HCT116 (cell line): ENCODE results near the gene SCARF2. TPM values are rescaled to one million over a fixed set of nuclear protein-coding genes. Genes with fewer than 3 reads are reported as not detected.

Experiments
- ATAC-seq: fragments of 200-7000 bp; cut with Tn5 transposase; 2 replicates; pipeline ENCODE4 v1.9.1; 2020; ENCODE audit warnings: mild to moderate bottlenecking, moderate library complexity
- BruUV-seq: library from RNA; stranded (reverse); fragments of 400-500 nt; replicated peaks from 2 replicates; lab custom pipeline; 2021; lab: Mats Ljungman, UMichigan
- CTCF ChIA-PET: fragments of 300-600 bp; sonication (Branson Sonifier 250); formaldehyde crosslinking; loops from one replicate; lab custom pipeline; 2021; ENCODE audit warnings: antibody characterized with exemption; lab: Charles Lee
- POLR2A ChIA-PET: fragments of 300-600, 350-600 bp; sonication (Branson Sonifier 250); formaldehyde crosslinking; loops from one replicate; lab custom pipeline; 2021; ENCODE audit warnings: antibody characterized with exemption; lab: Charles Lee
- RAD21 ChIA-PET, 2 experiments: fragments of 300-600 bp; sonication (Branson Sonifier 250); formaldehyde crosslinking; loops; one replicate each; lab custom pipeline; 2023; ENCODE audit warnings: low total read pairs in 2 of 2; ENCODE audit not compliant: uncharacterized antibody in 2 of 2, unreplicated experiment in 2 of 2, low non-redundant PET in 1 of 2; lab: Charles Lee
- DNase-seq: peaks from one replicate; pipeline ENCODE4 v3.0.0-alpha.2; 2010; ENCODE audit warnings: low read depth, low spot score
- H2AFZ ChIP-seq: fragments of 200-600 bp; shearing (Covaris generic), sonication (generic); 2 replicates; pipeline ENCODE4 v1.6.1; 2017; ENCODE audit warnings: low read depth, mixed run types, mixed read lengths, antibody characterized with exemption, low read length; ENCODE audit not compliant: poor library complexity, severe bottlenecking
- H3K27ac ChIP-seq: 2 replicates; pipeline ENCODE4 v1.5.1; 2012; ENCODE audit warnings: low read depth, low read length
- H3K27me3 ChIP-seq: fragments of 200-600 bp; sonication (generic); 2 replicates; pipeline ENCODE4 v1.6.1; 2016; ENCODE audit warnings: mixed run types, low read length, mixed read lengths; ENCODE audit not compliant: insufficient read depth
- H3K36me3 ChIP-seq, 2 experiments: fragments of 200-500 bp in 1 of 2; fragments of 200-600 bp in 1 of 2; sonication (Bioruptor generic) in 1 of 2; sonication (generic) in 1 of 2; 2 replicates each; pipeline versions ENCODE4 v1.5.1 to v1.6.1; 2014 to 2016; ENCODE audit warnings: low read length in 2 of 2, inconsistent platforms in 1 of 2, mixed read lengths in 1 of 2, mixed run types in 1 of 2; ENCODE audit not compliant: insufficient read depth in 2 of 2, control insufficient read depth in 1 of 2
- H3K4me1 ChIP-seq, 2 experiments: fragments of 200-600 bp in 1 of 2; sonication (generic) in 1 of 2; 2 replicates each; pipeline versions ENCODE4 v1.5.1 to v1.6.1; 2012 to 2017; ENCODE audit warnings: low read length in 2 of 2, inconsistent platforms in 1 of 2, mild to moderate bottlenecking in 1 of 2, mixed read lengths in 1 of 2, mixed run types in 1 of 2, moderate library complexity in 1 of 2; ENCODE audit not compliant: insufficient read depth in 2 of 2, control insufficient read depth in 1 of 2
- H3K4me2 ChIP-seq: fragments of 200-600 bp; sonication (generic); 2 replicates; pipeline ENCODE4 v1.6.1; 2017; ENCODE audit warnings: mixed run types, low read length, mixed read lengths
- H3K4me3 ChIP-seq, 2 experiments: fragments of 200-600 bp in 1 of 2; sonication (generic) in 1 of 2; replicated peaks in 1 of 2; 2 replicates each; pipeline ENCODE4 v1.5.1; 2011 to 2016; ENCODE audit warnings: low read length in 2 of 2, control low read depth in 1 of 2, low read depth in 1 of 2, mild to moderate bottlenecking in 1 of 2, mixed read lengths in 1 of 2, mixed run types in 1 of 2
- H3K79me2 ChIP-seq: fragments of 200-600 bp; sonication (generic); 2 replicates; pipeline ENCODE4 v1.6.1; 2017; ENCODE audit warnings: mild to moderate bottlenecking, mixed run types, low read length, moderate library complexity, mixed read lengths; ENCODE audit not compliant: insufficient read depth
- H3K9ac ChIP-seq: fragments of 200-600 bp; sonication (generic); 2 replicates; pipeline ENCODE4 v1.6.1; 2016; ENCODE audit warnings: low read length, mixed read lengths
- H3K9me2 ChIP-seq: fragments of 200-600 bp; sonication (generic), shearing (Covaris generic); 2 replicates; pipeline ENCODE4 v1.6.1; 2017; ENCODE audit warnings: mixed run types, mild to moderate bottlenecking, moderate library complexity; ENCODE audit not compliant: insufficient read depth
- H3K9me3 ChIP-seq, 2 experiments: fragments of 200-500 bp in 1 of 2; fragments of 200-600 bp in 1 of 2; sonication (Bioruptor generic) in 1 of 2; sonication (generic) in 1 of 2; 2 replicates each; pipeline ENCODE4 v1.6.1; 2014 to 2017; ENCODE audit warnings: low read length in 2 of 2, mixed read lengths in 2 of 2, inconsistent platforms in 1 of 2, low read depth in 1 of 2, mild to moderate bottlenecking in 1 of 2, mixed run types in 1 of 2, moderate library complexity in 1 of 2; ENCODE audit not compliant: control insufficient read depth in 1 of 2, insufficient read depth in 1 of 2
- H4K20me1 ChIP-seq: fragments of 200-600 bp; sonication (generic), shearing (Covaris generic); 2 replicates; pipeline ENCODE4 v1.6.1; 2017; ENCODE audit warnings: mixed run types, mild to moderate bottlenecking, moderate library complexity; ENCODE audit not compliant: insufficient read depth
- CEBPB ChIP-seq: IDR thresholded peaks from 2 replicates; pipeline ENCODE4 v1.6.1; 2012; ENCODE audit warnings: low read depth
- POLR2AphosphoS5 ChIP-seq: IDR thresholded peaks from 2 replicates; pipeline ENCODE4 v1.6.1; 2011; ENCODE audit warnings: mild to moderate bottlenecking, low read depth, low read length, moderate library complexity
- SRF ChIP-seq: IDR thresholded peaks from 2 replicates; pipeline ENCODE4 v1.6.1; 2012; ENCODE audit warnings: low read depth
- ZNF274 ChIP-seq: fragments of 200-500 bp; sonication (Bioruptor generic); IDR thresholded peaks from 2 replicates; pipeline ENCODE4 v1.6.1; 2014; ENCODE audit warnings: mild to moderate bottlenecking, low read depth, low read length, inconsistent platforms
- intact Hi-C: fragments of 100-400 bp; cut with micrococcal nuclease; formaldehyde crosslinking; loops from 2 replicates; pipeline ENCODE4 v1.10.0; 2022
- total RNA-seq: library from RNA; stranded (reverse); gene quantifications from one replicate; pipeline ENCODE4 v1.2.1, GENCODE V29; 2021; ENCODE audit not compliant: unreplicated experiment

SCARF2 gene
- total RNA-seq, 1 experiment from 2014 or later, result 2.5 TPM

DNA sequence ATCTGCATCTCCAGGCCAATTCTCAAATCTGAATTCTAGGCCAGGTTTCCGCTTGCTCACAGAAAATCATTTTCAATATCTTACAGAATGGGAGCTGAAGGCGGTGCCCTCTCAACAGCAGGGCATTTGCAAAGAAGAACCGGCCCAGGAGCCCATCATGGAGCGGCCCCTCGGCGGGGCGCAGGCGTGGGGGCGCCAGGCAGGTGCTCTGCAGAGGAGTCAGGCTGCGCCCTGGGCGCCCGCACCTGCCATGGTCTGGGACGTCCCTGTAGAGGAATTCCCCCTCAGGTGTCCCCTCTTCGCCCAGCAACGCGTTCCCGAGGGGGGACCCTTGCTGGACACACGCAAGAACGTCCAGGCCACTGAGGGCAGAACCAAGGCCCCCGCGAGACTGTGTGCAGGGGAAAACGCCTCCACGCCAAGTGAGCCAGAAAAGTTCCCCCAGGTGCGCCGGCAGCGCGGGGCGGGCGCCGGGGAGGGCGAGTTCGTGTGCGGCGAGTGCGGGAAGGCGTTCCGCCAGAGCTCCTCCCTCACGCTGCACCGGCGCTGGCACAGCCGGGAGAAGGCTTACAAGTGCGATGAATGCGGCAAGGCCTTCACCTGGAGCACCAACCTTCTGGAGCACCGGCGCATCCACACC lies 32.2 kb downstream of the SCARF2 start:
- Histone ChIP-seq H3K27ac (no peak overlapping the region), H4K20me1 (no peaks in the 10 kb centered on the region), H3K9me3 (no peaks in the 10 kb centered on the region), H3K27me3 (no peaks in the 10 kb centered on the region)
- no peak for TF ChIP-seq POLR2AphosphoS5
- TF ChIP-seq, all 23 proteins: peak for 0
- ChIA-PET RAD21 (no interaction called here), CTCF (no interaction called here), POLR2A (no interaction called here)
- Histone ChIP-seq H3K79me2 (no peaks in the 10 kb centered on the region), H3K4me2 (no peak overlapping the region), H3K36me3 (peaks cover 0 to 3% of the 10 kb centered on the region in 2 experiments; a peak in 3 of 4 replicates), H2AFZ (no peak overlapping the region), H3K4me3 (no peak overlapping the region), H3K4me1 (peaks cover 0 to 4% of the 10 kb centered on the region in 2 experiments; a peak in 1 of 4 replicates), H3K9me2 (no peaks in the 10 kb centered on the region), H3K9ac (no peak overlapping the region)
- no peak for ATAC-seq
- no peak for DNase-seq
- intact Hi-C loops, result no loop called here
- no TSS peak for BruUV-seq

DNA sequence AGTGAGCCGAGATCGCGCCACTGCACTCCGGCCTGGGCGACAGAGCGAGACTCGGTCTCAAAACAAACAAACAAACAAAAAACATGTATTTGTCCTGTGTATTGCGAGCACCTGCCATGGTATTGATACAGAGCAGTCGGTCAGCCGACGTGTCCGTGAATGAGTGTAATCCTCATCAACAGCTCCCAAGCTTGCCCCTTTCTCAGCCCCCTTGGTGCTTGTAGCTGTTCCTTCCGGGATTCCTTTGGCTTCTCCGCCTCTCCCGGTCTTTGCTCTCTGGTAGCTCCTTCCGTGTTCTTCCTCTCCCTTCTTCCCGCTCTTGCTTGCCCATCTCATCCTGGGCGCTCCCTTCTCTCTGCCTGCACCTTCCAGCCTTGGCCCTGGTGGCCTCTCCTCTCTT lies 32.7 kb downstream of the SCARF2 start:
- Histone ChIP-seq H3K79me2 (no peaks in the 10 kb centered on the region), H3K9me2 (no peaks in the 10 kb centered on the region), H4K20me1 (no peaks in the 10 kb centered on the region), H3K4me3 (no peak overlapping the region), H3K4me1 (peaks cover 0 to 4% of the 10 kb centered on the region in 2 experiments; a peak in 1 of 4 replicates), H3K9ac (no peak overlapping the region), H3K9me3 (no peaks in the 10 kb centered on the region), H3K36me3 (peaks cover 0 to 3% of the 10 kb centered on the region in 2 experiments; a peak in 3 of 4 replicates), H3K27me3 (no peaks in the 10 kb centered on the region), H3K4me2 (no peak overlapping the region), H2AFZ (no peak overlapping the region), H3K27ac (no peak overlapping the region)
- no TSS peak for BruUV-seq
- POLR2A ChIA-PET, result no interaction called here
- RAD21 ChIA-PET, result no interaction called here
- TF ChIP-seq CEBPB, result no peak
- no peak for TF ChIP-seq ZNF274
- no peak for TF ChIP-seq POLR2AphosphoS5
- no peak for TF ChIP-seq SRF
- ATAC-seq, result no peak
- CTCF ChIA-PET, result no interaction called here
- intact Hi-C loops, result no loop called here
- DNase-seq, result no peak
